ENCODE measurements around the gene ATF7IP2.
A peak's percentile ranks its signal among the peaks of the same experiment; 100 is the strongest.

The ATF7IP2 gene

DNA sequence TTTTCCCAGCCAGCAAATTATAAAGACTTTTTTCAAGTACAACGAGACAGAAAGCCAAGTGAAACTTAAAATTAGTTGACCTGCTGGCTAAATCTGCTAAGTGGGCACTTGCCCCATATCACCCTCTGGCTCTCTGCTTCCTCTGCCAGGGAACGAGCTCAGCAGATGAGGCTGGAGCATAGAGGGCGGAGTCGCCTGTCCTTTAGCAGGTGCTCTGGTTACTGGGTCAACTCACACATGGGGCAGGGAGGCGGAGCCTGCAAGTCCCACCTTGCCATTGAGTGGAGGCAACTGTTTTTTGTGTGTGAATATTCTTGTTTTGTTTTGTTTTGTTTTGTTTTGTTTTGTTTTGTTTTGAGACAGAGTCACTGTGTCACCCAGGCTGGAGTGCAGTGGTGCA, 132.0 kb downstream of the ATF7IP2 start:
- no peak for DNase-seq

DNA sequence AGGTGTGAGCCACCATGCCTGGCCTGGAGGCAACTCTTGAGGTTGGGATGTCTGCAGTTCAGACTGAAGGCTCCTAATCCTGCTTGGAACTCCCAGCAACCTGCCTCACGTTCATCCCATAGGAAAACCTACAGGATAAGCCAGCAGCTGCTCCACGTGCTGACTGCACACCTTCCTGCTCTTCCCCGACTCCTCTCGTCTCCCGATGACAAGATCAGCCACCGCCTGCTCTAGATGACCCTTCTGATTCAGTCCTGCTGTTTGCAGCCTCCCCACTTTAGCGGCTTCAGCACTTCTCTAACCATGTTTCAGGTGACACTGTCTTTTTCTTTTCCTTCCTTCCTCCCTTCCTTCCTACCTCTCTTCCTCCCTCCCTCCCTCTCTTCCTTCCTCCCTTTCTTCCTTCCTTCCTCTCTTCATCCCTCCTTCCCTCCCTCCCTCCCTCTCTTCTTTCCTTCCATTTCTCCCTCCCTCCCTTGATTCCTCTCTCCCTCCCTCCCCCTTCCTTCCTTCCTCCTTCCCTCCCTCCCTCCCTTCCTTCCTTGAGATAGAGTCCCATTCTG, 132.7 kb downstream of the ATF7IP2 start:
- DNase-seq, result no peak

DNA sequence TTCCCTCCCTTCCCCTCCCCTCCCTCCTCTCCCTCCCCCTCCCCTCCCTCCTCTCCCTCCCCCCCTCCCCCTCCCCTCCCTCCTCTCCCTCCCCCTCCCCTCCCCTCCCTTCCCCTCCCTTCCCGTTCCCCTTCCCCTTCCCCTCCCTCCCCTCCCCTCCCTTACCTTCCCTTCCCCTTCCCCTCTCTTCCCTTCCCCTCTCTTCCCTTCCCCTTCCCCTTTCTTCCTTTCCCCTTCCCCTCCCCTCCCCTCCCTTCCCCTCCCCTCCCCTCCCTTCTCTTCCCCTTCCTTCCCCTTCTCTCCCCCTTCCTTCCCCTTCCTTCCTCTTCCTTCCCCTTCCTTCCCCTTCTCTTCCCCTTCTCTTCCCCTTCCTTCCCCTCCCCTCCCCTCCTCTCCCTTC, 133.4 kb downstream of the ATF7IP2 start:
- DNase-seq, result no peak

DNA sequence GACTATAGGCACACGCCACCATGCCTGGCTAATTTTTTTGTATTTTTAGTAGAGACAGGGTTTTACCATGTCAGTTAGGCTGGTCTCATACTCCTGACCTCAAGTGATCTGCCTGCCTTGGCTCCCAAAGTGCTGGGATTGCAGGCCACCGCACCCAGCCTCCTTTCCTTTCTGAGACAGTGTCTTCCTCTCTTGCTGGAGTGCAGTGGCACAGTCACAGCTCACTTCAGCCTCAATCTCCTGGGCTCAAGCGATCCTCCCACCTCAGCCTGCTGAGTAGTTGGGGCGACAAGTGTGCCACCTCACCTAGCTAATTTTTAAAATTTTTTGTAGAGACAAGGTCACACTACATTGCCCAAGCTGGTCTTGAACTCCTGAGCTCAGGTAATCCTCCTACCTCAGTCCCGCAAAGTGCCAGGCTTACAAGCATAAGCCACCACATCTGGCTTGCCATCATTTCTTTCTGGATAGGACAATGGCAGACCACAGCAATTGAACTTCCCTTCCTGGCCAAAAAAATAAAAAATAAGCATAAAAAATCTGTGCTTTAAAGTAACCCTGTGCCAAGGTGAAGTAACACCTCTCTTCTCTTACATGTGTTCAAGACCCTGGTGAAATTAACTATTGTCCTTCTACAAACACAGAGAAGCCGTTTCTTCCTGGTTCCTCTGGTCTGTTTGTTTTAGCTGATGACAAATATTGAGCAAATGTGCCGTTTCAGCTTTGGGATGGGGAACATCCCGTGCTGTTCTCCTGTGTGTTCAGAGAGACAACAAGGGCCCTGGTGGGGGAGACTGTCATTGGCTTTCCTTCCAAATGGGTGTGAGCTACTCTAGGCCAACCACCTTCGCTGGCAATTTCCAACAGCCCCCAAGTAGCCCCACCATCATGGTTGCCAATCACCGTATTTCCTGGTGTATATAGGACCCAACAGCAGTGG, 134.3 kb downstream of the ATF7IP2 start:
- DNase-seq, result no peak

DNA sequence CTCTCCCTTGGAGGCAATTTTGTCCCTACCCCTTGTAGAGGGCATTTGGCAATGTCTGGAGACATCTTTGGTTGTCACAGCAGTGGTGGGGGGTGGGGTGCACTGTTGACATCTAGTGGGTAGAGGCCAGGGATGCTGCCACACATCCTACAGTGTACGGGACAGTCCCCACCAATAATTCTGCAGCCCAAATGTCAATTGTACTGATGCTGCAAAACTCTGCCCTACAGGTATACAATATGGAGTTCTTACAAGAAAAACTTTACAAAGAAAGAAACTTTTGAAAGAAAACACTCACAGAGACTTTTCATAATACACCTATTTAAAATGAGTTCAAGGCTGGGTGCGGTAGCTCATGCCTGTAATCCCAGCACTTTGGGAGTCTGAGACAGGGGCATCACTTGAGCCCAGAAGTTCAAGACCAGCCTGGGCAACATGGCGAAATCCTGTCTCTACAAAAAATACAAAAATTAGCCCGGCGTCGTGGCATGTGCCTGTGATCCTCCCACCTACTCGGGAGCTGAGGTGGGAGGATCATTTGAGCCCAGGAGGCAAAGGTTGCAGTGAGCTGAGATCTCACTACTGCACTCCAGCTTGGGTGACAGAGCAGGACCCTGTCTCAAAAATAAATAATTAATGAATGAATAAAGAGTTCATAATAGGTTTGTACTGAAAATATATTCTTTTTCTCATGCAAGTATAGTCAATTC, 135.2 kb downstream of the ATF7IP2 start:
- no peak for DNase-seq

DNA sequence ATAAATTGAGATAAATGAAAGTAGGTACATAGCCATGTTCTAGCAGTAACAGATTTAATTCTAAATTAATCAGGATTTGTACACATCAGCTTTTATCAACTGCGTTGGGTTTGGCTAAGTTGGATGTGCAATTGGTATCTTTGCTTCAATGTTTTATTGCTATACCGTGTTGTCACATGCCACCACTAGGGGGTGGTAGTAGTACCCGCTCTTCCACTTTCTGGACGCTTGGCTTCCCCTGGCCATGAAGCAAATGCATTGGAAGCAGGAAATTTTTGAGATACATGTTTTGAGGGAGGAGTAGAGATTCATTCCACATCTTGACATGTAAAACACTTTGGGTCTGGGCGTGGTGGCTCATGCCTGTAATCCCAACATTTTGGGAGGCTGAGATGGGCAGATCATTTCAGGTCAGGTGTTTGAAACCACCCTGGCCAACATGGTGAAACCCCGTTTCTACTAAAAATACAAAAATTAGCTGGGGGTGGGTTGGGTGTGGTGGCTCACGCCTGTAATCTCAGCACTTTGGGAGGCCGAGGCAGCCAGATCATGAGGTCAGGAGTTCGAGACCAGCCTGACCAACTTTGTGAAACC, 135.9 kb downstream of the ATF7IP2 start:
- peak in 1 of 2 experiments; percentile 15 for DNase-seq

DNA sequence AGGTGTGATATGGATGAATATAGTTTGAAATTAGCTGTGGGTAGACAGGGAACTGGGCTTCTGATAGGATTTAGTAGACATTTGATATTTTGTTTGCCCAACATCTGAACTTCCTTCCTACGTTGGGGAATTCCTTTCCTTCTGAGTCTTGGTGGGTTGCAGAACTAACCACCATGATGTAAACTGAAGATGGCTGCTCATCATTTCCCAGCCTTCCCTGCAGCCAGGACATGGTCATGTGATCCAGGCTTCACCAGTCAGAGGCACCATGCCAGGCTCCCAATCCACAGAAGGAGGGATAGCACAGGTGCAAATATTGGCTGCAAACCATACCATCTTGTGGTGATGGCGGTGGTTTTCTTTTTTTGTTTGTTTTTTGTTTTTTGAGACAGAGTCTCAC, 137.1 kb downstream of the ATF7IP2 start:
- DNase-seq, result no peak

DNA sequence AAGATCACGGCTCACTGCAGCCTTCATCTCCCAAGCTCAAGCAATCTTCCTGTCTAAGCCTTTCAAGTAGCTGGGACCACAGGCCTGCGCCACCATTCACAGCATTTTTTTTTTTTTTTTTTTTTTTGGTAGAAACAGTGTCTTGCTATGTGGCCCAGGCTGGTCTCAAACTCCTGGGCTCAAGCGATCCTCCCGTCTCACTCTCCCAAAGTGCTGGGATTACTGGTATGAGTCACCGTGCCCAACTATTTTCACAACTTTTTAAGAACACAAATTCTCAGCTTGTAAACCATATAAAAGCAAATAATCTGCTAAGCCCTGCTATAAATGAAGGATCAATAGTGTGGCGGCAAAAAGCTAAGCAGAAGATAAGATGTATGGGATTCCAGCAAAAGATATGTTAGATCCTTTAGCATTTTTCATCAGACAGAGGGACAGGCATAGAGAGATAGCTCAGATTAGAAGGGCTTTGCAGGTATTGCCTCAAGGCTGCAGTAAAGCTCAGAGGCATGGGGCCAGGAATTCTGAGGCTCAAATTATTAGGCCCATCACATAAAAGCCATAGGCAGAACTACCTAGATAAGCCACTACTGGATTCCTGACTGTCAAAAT, 139.5 kb downstream of the ATF7IP2 start:
- no peak for DNase-seq

DNA sequence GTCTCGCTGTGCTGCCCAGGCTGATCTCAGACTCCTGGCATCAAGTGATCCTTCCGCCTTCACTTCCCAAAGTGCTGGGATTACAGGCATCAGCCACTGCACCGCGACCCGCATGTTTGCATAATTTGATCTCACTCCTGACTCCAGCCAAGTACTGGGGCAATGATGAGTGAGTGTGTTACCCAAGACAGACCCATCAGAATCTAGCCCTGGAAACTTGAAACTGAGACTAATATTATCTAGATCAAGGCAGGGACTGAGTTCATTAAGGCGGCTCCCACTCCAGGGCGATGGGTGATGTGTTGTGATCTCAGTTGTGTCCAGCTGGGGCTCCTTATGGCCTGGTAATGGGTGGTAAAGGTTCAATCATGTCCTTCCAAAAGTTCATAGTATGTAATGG, 141.1 kb downstream of the ATF7IP2 start:
- DNase-seq, result no peak

DNA sequence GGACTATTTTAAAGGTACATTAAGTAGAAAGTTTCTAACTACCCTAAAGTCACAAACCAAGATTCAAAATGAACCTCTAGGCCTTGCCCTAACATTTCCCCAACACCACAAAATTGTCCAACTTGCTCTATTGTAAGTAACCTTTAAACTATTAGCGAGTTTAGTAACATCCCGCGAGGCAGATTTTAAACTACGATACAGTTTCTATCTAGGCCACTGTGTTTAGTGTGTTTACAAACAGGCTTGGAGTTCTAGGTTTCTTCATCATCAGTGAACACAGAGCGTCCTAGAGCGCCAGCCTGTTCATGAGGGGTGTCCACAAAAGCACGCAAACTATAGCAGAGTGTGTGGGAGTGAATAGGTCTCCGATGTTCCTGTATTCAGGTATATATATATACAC, 142.8 kb downstream of the ATF7IP2 start:
- no peak for DNase-seq

DNA sequence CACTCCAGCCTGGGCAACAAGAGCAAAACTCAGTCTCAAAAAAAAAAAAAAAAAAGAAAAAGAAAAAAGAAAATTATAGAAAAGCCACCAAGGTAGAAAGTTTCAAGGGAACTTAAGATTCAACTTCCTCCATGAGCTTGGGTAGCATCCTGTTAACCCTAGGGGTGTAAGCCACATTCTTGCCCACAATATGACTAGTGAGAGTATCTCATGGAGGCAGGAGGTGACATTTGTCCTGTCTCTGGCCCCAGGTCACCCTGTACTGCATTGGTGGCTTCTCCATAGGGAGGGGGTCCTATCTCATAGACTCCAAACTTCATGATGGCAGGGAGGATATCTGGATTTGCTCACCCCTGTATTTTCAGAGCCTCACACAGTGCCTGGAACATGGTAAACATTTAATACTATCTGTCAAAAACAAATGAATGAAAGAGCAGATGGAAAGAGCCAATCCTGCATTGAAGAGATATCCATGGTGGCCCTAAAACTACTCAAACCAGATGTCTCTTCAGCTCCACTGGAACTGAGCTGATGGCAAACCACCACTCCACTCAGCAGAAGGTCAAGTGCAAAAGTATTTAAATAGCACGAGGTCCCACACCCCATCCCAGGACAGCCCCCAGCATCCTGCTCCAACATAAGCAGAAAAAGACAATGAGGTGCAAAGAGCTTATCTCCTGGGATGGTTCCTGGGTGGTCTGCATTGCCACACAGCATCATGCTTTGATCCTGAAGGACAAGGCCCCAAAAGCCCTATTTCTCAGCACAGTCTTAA, 144.2 kb downstream of the ATF7IP2 start:
- DNase-seq, result no peak

DNA sequence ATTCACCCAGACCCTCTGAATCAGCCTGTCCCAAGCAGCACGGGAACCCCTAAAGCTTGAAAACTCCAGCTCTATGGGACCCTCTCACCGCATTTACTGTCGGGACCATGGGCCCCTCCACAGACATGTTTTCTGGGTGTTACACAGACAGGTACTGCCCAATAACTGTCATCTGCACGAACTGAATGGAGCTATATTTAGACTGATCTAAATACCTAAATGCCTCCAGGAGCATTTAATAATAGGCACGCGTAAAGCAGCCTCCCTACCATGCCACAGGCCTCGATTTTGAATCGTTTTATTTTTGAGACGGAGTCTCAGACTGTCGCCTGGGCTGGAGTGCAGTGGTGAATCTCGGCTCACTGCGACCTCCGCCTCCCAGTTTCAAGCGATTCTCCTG, 144.8 kb downstream of the ATF7IP2 start:
- no peak for DNase-seq

DNA sequence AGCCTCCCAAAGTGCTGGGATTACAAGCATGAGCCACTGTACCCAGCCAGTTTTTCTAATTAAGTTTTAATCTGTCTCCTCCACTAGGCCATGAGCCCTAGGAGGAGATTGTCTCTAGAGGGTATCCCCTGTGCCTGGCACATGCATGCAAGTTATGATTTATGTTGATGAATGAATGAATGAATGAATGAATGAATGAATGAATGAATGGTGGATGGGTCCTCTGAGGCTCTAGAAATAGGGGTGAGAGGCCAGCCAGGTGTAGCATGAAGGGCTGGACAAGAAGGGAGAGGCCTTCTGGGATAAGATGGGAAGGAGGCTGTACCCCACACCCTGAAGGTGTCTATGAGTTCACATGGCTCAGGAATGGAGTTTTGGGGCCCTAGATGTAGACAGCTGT, 145.7 kb downstream of the ATF7IP2 start:
- DNase-seq, result no peak

All from NCI-H187 (cell line).